HS-5 (cell line): ENCODE results near the gene ZNF609.

Experiments used
- DNase-seq: peaks from one replicate; pipeline ENCODE4 v3.0.0-alpha.2; 2012; ENCODE audit warnings: low read depth

ZNF609 gene

DNA sequence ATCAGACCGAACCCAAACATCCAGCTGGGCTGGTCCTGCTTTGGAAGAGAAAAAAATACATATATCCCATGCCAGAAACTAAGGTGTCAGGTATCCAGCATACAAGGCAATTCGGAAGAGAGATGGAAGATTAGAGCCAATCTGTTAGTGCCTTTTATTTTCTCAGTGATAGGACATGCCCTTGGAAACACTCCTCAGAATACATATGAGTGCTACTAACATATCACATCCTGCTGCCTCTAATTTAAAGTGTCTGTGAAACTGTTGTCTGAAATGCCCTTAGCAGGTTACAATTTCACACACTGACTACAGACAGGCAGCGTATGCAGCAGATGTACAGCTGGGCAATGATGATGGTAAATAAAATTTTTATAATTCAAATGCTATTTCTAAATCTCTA, 236.1 kb downstream of the ZNF609 start:
- no peak for DNase-seq

DNA sequence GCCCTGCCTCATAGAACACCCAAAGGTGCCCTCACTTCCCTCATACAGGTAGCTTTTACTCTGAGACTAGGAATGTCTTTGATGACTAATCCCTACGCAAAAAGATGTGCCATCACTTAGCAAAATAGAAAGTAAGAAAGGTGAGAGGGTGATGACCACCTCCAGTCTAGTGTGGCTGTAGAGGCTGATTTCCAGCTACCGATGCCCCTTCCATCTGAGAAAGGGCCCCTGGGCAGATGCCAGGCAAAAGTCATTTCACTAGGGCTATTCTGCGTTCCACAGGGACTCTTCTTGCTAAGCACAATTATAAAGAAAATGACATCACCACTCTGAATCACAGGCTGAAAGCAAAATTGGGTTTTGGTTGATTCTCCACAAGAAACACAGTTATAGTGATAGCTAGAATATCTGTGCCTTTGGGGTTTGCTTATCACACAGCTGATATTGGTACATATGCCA, 237.6 kb downstream of the ZNF609 start:
- DNase-seq: no peak

- DNase-seq: no peak
Observed at GRCh38 chr15:64698823-64699222, 238.4 kb downstream of the ZNF609 start.

DNA sequence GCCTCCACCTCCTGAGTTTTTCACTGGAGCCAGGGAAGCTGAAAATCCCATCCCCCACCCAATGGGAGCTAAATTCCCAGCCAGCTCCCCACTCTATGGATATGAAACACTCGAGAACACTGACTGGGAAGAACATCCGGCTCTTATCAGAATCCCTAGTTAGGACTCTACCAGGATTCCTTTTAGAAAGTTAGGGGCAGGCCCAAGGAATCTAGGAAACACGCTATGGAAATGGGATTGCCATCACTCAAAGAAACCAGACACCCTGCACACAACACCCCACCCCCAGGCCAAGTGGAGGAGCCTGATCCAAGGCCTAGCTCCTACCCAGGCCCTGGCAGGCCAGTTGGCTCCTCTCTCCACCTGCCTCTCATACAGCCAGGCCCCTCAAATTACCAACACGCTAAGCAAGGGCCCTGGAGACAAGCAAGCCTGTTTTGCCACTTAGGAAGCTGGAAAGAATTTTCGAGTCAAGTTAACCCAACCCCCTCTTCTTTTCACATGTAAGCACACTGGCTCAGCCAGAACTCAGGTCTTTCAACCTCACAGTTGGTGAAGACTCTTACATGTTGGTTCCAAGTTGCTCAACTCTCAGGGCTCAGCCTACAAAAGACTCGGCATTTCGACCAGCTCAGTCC, 239.5 kb downstream of the ZNF609 start:
- DNase-seq: no peak

DNA sequence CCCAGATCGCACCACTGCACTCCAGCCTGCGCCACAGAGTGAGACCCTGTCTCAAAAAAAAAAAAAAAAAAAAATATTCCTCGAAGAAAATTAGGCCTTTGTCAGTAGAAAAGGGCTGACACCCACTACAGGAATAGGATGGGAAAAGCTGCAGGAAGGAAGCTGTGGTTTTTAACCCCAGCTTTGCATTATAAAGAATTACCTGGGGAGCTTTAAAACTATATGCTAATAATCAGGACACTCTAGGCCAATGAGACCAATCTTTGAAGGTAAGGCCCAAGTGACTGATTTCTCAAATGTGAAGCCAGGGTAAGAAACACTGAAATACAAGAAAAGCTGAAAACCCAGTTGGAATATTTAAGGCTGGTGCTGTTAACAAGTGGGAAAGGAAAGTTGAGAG, 240.7 kb downstream of the ZNF609 start:
- no peak for DNase-seq

DNA sequence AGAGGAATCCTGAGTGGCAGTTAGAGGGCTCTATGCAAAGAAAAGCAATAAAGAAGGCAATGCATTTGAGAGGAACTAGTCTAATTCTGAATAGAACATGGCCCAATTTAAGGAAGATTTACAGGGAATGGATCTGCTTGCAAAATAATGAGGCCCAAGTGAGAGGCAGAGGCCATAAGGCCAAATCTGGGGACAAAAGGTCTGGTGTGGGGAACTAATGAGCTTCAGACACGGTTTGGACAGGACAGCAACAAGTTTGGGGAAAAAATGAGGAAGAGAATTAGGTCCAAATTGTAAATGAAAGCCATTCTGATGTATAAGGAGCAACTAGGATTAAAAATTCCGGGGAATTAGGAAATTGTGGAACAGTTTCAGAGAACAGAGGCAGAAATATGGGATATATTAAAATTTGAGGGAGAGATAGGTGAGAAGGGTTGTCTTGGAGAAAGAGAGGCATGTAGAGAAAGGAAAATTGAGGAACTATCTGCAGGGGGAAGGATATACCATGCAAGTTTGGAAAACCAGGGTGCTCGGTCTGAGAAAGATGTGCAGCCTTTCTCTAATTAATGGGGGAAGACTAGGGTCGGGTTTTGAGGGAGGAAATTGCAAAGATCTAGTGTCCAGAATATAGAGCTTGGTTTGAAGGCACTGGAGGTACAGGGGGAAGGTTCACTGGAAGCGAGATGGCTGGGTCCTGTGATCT, 241.3 kb downstream of the ZNF609 start:
- DNase-seq: no peak

GRCh38 chr15:64702816-64703631, 242.6 kb downstream of the ZNF609 start:
- DNase-seq: peak; percentile 30

DNA sequence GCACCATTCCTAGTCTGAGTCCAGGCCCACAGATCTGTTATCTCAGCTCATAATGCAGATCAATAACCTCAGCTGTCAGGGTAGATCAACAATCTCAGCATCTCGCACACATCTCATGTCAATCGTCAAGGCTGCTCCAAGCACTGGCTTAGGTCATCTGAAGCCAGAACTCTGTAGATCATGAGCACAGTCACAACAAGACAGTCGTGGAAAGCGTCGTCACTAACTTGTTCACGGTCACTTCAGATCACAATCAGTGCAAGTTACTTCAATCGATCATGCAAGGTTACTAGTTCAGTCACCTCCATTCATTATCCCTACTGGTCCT, 243.2 kb downstream of the ZNF609 start:
- DNase-seq: no peak

GRCh38 chr15:64705006-64705405, 244.6 kb downstream of the ZNF609 start:
- no peak for DNase-seq

- no peak for DNase-seq
Observed at GRCh38 chr15:64706011-64706911, 245.9 kb downstream of the ZNF609 start.

- DNase-seq: no peak
Observed at GRCh38 chr15:64710676-64711428, 250.5 kb downstream of the ZNF609 start.

GRCh38 chr15:64712353-64712752, 252.0 kb downstream of the ZNF609 start:
- no peak for DNase-seq

DNA sequence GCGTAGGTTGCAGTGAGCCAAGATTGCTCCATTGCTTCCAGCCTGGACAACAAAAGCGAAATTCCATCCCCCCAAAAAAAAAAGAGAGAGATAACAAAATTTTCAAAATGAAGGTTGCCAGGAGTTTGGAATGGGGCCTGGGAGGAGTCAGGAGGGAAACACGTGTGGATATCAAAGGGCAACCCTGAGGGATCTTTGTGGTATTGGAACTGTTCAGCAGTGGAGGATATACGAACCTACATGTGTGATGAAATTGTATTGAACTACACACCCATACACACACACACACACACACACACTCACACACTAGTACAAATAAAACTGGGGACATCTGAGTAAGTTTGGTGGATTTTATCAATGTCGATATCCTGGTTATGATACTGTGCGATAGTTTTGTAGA, 253.2 kb downstream of the ZNF609 start:
- DNase-seq: no peak

- DNase-seq: no peak
Observed at GRCh38 chr15:64716452-64716851, 256.1 kb downstream of the ZNF609 start.

GRCh38 chr15:64717130-64717529, 256.8 kb downstream of the ZNF609 start:
- no peak for DNase-seq

GRCh38 chr15:64717735-64718495, 257.5 kb downstream of the ZNF609 start:
- DNase-seq: no peak

DNA sequence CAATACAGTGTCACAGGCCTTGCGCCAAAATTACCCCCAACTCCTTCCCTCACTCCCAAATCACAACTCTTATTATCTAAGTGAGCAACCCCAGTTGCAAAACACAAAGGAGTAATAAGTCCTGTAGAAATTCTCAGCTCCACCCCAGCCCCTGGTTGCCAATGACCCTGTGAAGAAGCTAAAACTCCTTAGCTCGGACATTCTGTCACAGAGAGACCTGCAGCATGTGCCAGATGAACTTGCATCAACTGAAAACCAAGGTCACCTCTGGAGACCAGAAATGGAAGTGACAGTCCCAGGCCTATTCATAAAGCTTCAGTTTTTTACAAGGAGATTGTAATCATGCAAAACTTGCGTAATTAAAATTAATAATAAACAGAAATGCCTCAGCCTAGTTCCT, 259.8 kb downstream of the ZNF609 start:
- no peak for DNase-seq

DNA sequence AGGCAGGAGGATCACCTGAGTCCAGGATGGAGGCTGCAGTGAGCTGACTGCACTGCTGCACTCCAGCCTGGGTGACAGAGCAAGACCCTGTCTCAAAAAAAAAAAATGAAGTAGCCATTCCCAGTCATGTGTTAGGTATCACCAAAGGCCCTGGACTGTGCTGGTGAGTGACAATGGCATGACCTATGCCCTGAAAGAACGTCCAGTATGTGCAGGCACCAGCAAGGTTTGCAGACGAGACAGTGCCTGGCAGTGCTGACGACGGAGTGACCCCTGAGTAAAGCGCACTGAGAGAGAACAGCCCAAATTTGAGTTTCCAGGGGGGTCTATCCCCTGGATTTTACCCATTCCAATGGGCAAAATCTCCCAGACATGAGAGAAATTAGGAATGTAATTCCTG, 269.8 kb downstream of the ZNF609 start:
- DNase-seq: no peak

- DNase-seq: peak; percentile 11
Observed at GRCh38 chr15:64731012-64731804, 270.8 kb downstream of the ZNF609 start.

GRCh38 chr15:64731805-64732151, 271.4 kb downstream of the ZNF609 start:
- no peak for DNase-seq
